Thyroid gland (tissue), 4 donors: Measurements from ENCODE around the gene MRPL43.

Experiments
- POLR2A ChIP-seq, 2 donors: fragments of 450-650 bp; IDR thresholded peaks; one replicate each; pipeline ENCODE4 v1.6.1; 2017; ENCODE audit warnings: antibody characterized with exemption in 2 of 2, mild to moderate bottlenecking in 2 of 2, moderate library complexity in 1 of 2
- TF ChIP-seq, protein P1 (sequence below), 6 experiments: fragments of 200-600 bp in 3 of 6; fragments of 450-650 bp in 3 of 6; sonication (generic) in 3 of 6; IDR thresholded peaks; one replicate each; pipeline ENCODE4 v1.5.1; 2016 to 2019; ENCODE audit warnings: antibody characterized with exemption in 6 of 6, mild to moderate bottlenecking in 2 of 6, inconsistent platforms in 1 of 6, moderate library complexity in 1 of 6

DNA sequence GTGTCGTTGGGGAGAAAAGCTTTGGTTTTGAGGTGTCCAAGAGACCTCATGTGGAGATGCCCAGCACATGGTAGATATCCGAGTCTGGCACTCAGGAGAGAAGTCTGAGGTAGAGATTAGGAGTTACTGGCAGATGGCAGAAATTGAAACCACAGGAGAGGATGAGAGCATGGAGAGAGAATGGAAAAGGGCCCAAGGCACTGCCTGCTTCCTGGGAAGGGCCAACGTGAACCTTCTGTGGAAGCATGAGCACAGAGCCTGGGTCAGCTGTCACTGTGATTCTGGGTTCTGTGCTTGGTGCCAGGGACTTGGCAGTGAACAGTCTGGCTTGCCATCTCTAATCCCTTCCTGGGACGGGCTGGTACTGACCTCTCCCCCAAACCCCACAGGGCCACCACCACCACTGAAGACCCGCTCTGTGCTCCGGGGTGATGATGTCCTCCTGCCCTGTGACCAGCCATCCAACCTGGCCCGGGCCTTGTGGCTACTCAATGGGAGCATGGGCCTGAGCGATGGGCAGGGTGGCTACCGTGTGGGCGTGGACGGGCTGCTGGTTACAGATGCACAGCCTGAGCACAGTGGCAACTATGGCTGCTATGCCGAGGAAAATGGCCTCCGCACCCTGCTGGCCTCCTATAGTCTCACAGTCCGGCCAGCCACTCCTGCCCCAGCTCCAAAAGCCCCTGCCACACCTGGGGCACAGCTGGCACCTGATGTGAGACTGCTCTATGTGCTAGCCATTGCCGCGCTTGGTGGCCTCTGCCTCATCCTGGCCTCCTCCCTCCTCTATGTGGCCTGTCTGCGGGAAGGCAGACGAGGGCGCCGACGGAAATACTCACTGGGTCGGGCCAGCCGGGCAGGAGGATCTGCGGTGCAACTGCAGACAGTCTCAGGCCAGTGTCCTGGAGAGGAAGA, 4.1 kb downstream of the MRPL43 start:
- TF ChIP-seq, protein P1, sequence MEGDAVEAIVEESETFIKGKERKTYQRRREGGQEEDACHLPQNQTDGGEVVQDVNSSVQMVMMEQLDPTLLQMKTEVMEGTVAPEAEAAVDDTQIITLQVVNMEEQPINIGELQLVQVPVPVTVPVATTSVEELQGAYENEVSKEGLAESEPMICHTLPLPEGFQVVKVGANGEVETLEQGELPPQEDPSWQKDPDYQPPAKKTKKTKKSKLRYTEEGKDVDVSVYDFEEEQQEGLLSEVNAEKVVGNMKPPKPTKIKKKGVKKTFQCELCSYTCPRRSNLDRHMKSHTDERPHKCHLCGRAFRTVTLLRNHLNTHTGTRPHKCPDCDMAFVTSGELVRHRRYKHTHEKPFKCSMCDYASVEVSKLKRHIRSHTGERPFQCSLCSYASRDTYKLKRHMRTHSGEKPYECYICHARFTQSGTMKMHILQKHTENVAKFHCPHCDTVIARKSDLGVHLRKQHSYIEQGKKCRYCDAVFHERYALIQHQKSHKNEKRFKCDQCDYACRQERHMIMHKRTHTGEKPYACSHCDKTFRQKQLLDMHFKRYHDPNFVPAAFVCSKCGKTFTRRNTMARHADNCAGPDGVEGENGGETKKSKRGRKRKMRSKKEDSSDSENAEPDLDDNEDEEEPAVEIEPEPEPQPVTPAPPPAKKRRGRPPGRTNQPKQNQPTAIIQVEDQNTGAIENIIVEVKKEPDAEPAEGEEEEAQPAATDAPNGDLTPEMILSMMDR (IDR thresholded peaks at IDR 0.05): no peak
- no peak for TF ChIP-seq POLR2A (IDR thresholded peaks at IDR 0.05)
